Mesenchymal stem cell (in vitro differentiated cells and primary cell): ENCODE measurements around the gene STX3.
"Not testable (repeated sequence)": the region's sequence is repeated elsewhere in the genome, so short reads cannot be mapped to it uniquely, and the experiment has no call there.

ENCODE experiments used
- DNase-seq: peaks from one replicate; pipeline ENCODE4 v3.0.0-alpha.2; 2013
- H2AFZ ChIP-seq: one replicate; pipeline ENCODE4 v1.6.1; 2013; ENCODE audit warnings: low read depth, mild to moderate bottlenecking, control low read depth, inconsistent platforms, low read length, moderate library complexity
- H2AK5ac ChIP-seq: 2 replicates; pipeline ENCODE4 v1.6.1; 2013; ENCODE audit warnings: low read length, moderate library complexity, mild to moderate bottlenecking, inconsistent platforms; ENCODE audit not compliant: severe bottlenecking
- H2BK120ac ChIP-seq: one replicate; pipeline ENCODE4 v1.6.1; 2013; ENCODE audit warnings: low read depth, mild to moderate bottlenecking, inconsistent platforms, low read length, moderate library complexity
- H2BK12ac ChIP-seq, 2 experiments: one replicate each; pipeline ENCODE4 v1.6.1; 2013; ENCODE audit warnings: inconsistent platforms in 2 of 2, low read length in 2 of 2, mild to moderate bottlenecking in 2 of 2, moderate library complexity in 2 of 2, control low read depth in 1 of 2
- H2BK15ac ChIP-seq: one replicate; pipeline ENCODE4 v1.6.1; 2013; ENCODE audit warnings: mild to moderate bottlenecking, low read depth, inconsistent platforms; ENCODE audit not compliant: poor library complexity, severe bottlenecking
- H2BK5ac ChIP-seq: 2 replicates; pipeline ENCODE4 v1.6.1; 2013; ENCODE audit warnings: low read depth, mild to moderate bottlenecking, low read length, control low read depth, inconsistent platforms; ENCODE audit not compliant: poor library complexity, severe bottlenecking
- H3K14ac ChIP-seq, 2 experiments: one replicate each; pipeline ENCODE4 v1.6.1; 2013; ENCODE audit warnings: inconsistent platforms in 2 of 2, low read length in 2 of 2, control low read depth in 1 of 2, mild to moderate bottlenecking in 1 of 2, moderate library complexity in 1 of 2
- H3K18ac ChIP-seq, 2 experiments: one replicate each; pipeline ENCODE4 v1.6.1; 2013; ENCODE audit warnings: inconsistent platforms in 2 of 2, low read length in 2 of 2, control low read depth in 1 of 2, low read depth in 1 of 2, mild to moderate bottlenecking in 1 of 2
- H3K23ac ChIP-seq, 2 experiments: one replicate each; pipeline ENCODE4 v1.6.1; 2013; ENCODE audit warnings: inconsistent platforms in 2 of 2, low read length in 2 of 2, mild to moderate bottlenecking in 2 of 2, moderate library complexity in 2 of 2, control low read depth in 1 of 2
- H3K27ac ChIP-seq: 2 replicates; pipeline ENCODE4 v1.5.1; 2013; ENCODE audit warnings: mild to moderate bottlenecking, moderate library complexity, low read length, control low read depth, inconsistent platforms; ENCODE audit not compliant: poor library complexity, severe bottlenecking
- H3K27me3 ChIP-seq, 2 experiments: 2 replicates each; pipeline versions ENCODE4 v1.6.1 to v1.7.0; 2013; ENCODE audit warnings: low read length in 2 of 2, mild to moderate bottlenecking in 2 of 2, moderate library complexity in 2 of 2, control low read depth in 1 of 2, inconsistent platforms in 1 of 2; ENCODE audit not compliant: control insufficient read depth in 1 of 2, insufficient read depth in 1 of 2
- H3K36me3 ChIP-seq, 2 experiments: 2 replicates each; pipeline versions ENCODE4 v1.6.1 to v1.7.0; 2013; ENCODE audit warnings: low read length in 2 of 2, control low read depth in 1 of 2, inconsistent platforms in 1 of 2, low read depth in 1 of 2, mild to moderate bottlenecking in 1 of 2; ENCODE audit not compliant: insufficient read depth in 2 of 2, control insufficient read depth in 1 of 2
- H3K4ac ChIP-seq, 2 experiments: one replicate each; pipeline ENCODE4 v1.6.1; 2013; ENCODE audit warnings: inconsistent platforms in 2 of 2, low read length in 2 of 2, mild to moderate bottlenecking in 2 of 2, moderate library complexity in 2 of 2, control low read depth in 1 of 2, low read depth in 1 of 2
- H3K4me1 ChIP-seq: 2 replicates; pipeline ENCODE4 v1.6.1; 2013; ENCODE audit warnings: low read depth, low read length, control low read depth; ENCODE audit not compliant: control insufficient read depth, insufficient read depth
- H3K4me2 ChIP-seq: 2 replicates; pipeline ENCODE4 v1.6.1; 2013; ENCODE audit warnings: low read length, mild to moderate bottlenecking, inconsistent platforms; ENCODE audit not compliant: poor library complexity, severe bottlenecking
- H3K4me3 ChIP-seq, 2 experiments: 2 replicates each; pipeline versions ENCODE4 v1.5.1 to v1.7.0; 2013; ENCODE audit warnings: low read length in 2 of 2, mild to moderate bottlenecking in 2 of 2, control low read depth in 1 of 2, low read depth in 1 of 2; ENCODE audit not compliant: insufficient read depth in 1 of 2
- H3K79me1 ChIP-seq: replicated peaks from 2 replicates; pipeline ENCODE4 v1.6.1; 2013; ENCODE audit warnings: mild to moderate bottlenecking, control low read depth, low read length, inconsistent platforms; ENCODE audit not compliant: poor library complexity, severe bottlenecking
- H3K9ac ChIP-seq: 2 replicates; pipeline ENCODE4 v1.7.0; 2013; ENCODE audit warnings: mild to moderate bottlenecking, low read length, moderate library complexity
- H3K9me3 ChIP-seq: 2 replicates; pipeline ENCODE4 v1.7.0; 2013; ENCODE audit warnings: mild to moderate bottlenecking, low read length; ENCODE audit not compliant: control insufficient read depth
- H4K8ac ChIP-seq: one replicate; pipeline ENCODE4 v1.6.1; 2013; ENCODE audit warnings: inconsistent platforms, mild to moderate bottlenecking, low read length, moderate library complexity
- H4K91ac ChIP-seq: one replicate; pipeline ENCODE4 v1.6.1; 2013; ENCODE audit warnings: mild to moderate bottlenecking, low read length, inconsistent platforms
- WGBS: methylation state at CpG from one replicate; pipeline ENCODE4 v1.1.7; 2013; ENCODE audit warnings: mixed read lengths; 5-methylcytosine and 5-hydroxymethylcytosine counted together

The STX3 gene

DNA sequence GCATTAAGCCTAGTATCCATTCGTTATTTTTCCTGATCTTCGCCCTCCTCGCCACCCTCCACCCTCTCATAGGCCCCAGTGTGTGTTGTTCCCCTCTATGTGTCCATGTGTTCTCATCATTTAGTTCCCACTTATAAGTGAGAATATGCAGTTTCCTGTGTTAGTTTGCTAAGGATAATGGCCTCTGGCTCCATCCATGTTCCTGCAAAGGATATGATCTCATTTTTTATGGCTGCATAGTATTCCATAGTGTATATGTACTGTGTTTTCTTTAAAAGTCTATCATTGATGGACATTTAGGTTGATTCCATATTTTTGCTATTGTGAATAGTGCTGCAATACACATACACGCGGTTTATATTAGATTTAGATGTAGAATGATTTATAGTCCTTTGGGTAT is 96.2 kb downstream of the STX3 start:
- H3K27ac ChIP-seq, H3K27me3 ChIP-seq: not testable (repeated sequence)
- WGBS, result 90% methylated on average over 5 of the region's 5 CpGs

DNA sequence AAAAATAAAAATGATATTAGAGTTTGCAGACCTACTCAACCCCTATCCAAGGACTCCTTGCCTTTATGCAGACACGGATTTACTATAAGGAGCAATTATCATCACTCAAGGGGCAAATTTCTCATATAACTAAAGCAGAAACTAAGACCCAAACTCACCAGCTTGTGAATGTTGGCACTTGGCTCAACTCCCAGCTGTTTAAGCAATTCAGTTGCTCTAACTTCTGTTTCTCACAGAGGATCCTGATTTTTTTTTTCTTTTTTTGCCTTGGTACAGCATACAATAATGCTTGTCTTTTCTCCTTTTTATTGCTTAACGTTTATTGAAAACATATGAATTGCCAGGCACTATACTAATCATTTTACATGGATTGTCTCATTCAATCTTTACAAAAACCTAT is 99.7 kb downstream of the STX3 start:
- H2BK12ac ChIP-seq, result no peak overlapping the region
- H3K27me3 ChIP-seq, result no peaks in the 10 kb centered on the region
- H3K4me1 ChIP-seq, result no peaks in the 10 kb centered on the region
- no peak overlapping the region for H3K14ac ChIP-seq
- H2BK15ac ChIP-seq, result no peak overlapping the region
- no peaks in the 10 kb centered on the region for H3K79me1 ChIP-seq
- no peak for DNase-seq
- no peak overlapping the region for H2BK5ac ChIP-seq
- H3K9me3 ChIP-seq, result no peaks in the 10 kb centered on the region
- H3K4me3 ChIP-seq, result no peak overlapping the region
- H3K27ac ChIP-seq, result no peak overlapping the region
- no peak overlapping the region for H2BK120ac ChIP-seq
- H3K9ac ChIP-seq, result no peak overlapping the region
- H4K91ac ChIP-seq, result no peak overlapping the region
- H4K8ac ChIP-seq, result no peak overlapping the region
- H3K4me2 ChIP-seq, result no peak overlapping the region
- H3K23ac ChIP-seq, result no peak overlapping the region
- no peak overlapping the region for H2AK5ac ChIP-seq
- no peak overlapping the region for H3K4ac ChIP-seq
- H3K36me3 ChIP-seq, result no peaks in the 10 kb centered on the region
- H2AFZ ChIP-seq, result no peak overlapping the region
- no peak overlapping the region for H3K18ac ChIP-seq
- WGBS, result 67% methylated on average over 1 of the region's 2 CpGs

More for the DNA sequence above, 96.2 kb downstream of the STX3 start:
- not testable (repeated sequence) for H3K4me1 ChIP-seq, H3K4me2 ChIP-seq, DNase-seq, H2BK5ac ChIP-seq, H3K9me3 ChIP-seq, H4K91ac ChIP-seq, H3K36me3 ChIP-seq, H2AK5ac ChIP-seq, H3K18ac ChIP-seq, H3K4me3 ChIP-seq, H3K23ac ChIP-seq, H3K14ac ChIP-seq, H3K9ac ChIP-seq, H2AFZ ChIP-seq, H3K4ac ChIP-seq, H2BK12ac ChIP-seq, H2BK15ac ChIP-seq, H4K8ac ChIP-seq, H3K79me1 ChIP-seq, H2BK120ac ChIP-seq
